Esophagus muscularis mucosa (tissue), 4 donors: ENCODE results near the gene DFFB. TPM values are rescaled to one million over a fixed set of nuclear protein-coding genes. Genes with fewer than 3 reads are reported as not detected.

Source experiments
- DNase-seq: peaks from one replicate; pipeline ENCODE4 v3.0.0-alpha.2; 2017; ENCODE audit errors: extremely low spot score
- H3K27ac ChIP-seq, 4 donors: fragments of 200-600 bp; sonication (generic); replicated peaks in 1 of 4; 1 replicate in 3 of 4; 2 replicates in 1 of 4; pipeline ENCODE4 v1.5.1; 2016 to 2019; ENCODE audit warnings: mild to moderate bottlenecking in 1 of 4
- H3K27me3 ChIP-seq, 4 donors: fragments of 200-600 bp; sonication (generic); one replicate each; pipeline versions ENCODE4 v1.5.1 to v1.6.0; 2016 to 2019
- H3K36me3 ChIP-seq, 4 donors: fragments of 200-600 bp; sonication (generic); one replicate each; pipeline ENCODE4 v1.5.1; 2016 to 2019
- H3K4me1 ChIP-seq, 4 donors: fragments of 200-600 bp; sonication (generic); one replicate each; pipeline ENCODE4 v1.5.1; 2016 to 2019
- H3K4me3 ChIP-seq, 4 donors: fragments of 200-600 bp; sonication (generic); 1 replicate in 2 of 4; 2 replicates in 2 of 4; pipeline ENCODE4 v1.5.1; 2016 to 2019; ENCODE audit warnings: mild to moderate bottlenecking in 4 of 4, moderate library complexity in 1 of 4
- H3K9me3 ChIP-seq, 4 donors: fragments of 200-600 bp; sonication (generic); 1 replicate in 3 of 4; 2 replicates in 1 of 4; pipeline ENCODE4 v1.5.1; 2016 to 2019
- CTCF ChIP-seq, 3 experiments: fragments of 200-600 bp in 2 of 3; fragments of 450-650 bp in 1 of 3; sonication (generic) in 2 of 3; IDR thresholded peaks; one replicate each; pipeline ENCODE4 v1.5.1; 2017 to 2019; ENCODE audit warnings: antibody characterized with exemption in 3 of 3, mild to moderate bottlenecking in 2 of 3, moderate library complexity in 1 of 3
- EP300 ChIP-seq: sonication (generic); formaldehyde crosslinking; IDR thresholded peaks from one replicate; pipeline ENCODE4 v1.6.1; 2017; ENCODE audit warnings: antibody characterized with exemption
- POLR2A ChIP-seq: fragments of 450-650 bp; IDR thresholded peaks from one replicate; pipeline ENCODE4 v1.6.1; 2017; ENCODE audit warnings: antibody characterized with exemption, moderate library complexity, mild to moderate bottlenecking, low read depth
- POLR2AphosphoS5 ChIP-seq, 2 donors: sonication (generic); formaldehyde crosslinking; IDR thresholded peaks; one replicate each; pipeline ENCODE4 v1.6.1; 2017; ENCODE audit warnings: antibody characterized with exemption in 2 of 2
- WGBS: methylation state at CpG from one replicate; pipeline ENCODE4 v1.1.5; 2018; 5-methylcytosine and 5-hydroxymethylcytosine counted together
- intact Hi-C: fragments of 100-400 bp; cut with DNase I; formaldehyde crosslinking; loops from one replicate; pipeline ENCODE4 v1.15.1; 2023
- total RNA-seq, 4 donors: library from RNA; depleted of rRNA; stranded (reverse); fragments of >200 nt; gene quantifications; one replicate each; pipeline versions ENCODE4 v1.1.0 to v1.2.1, GENCODE V29; 2016

DFFB gene
- total RNA-seq, 4 donors from 2014 or later = 5.0 to 13.4 (median 5.2) TPM

GRCh38 chr1:3838788-3839187 is 18.5 kb upstream of the DFFB start:
- WGBS = 91% methylated on average over 11 of the region's 11 CpGs
- DNase-seq = no peak
- TF ChIP-seq CTCF (IDR thresholded peaks at IDR 0.05) (no peak), POLR2AphosphoS5 (IDR thresholded peaks at IDR 0.05) (no peak), POLR2A (no peak), EP300 (no peak)

GRCh38 chr1:3841491-3841890 is 15.8 kb upstream of the DFFB start:
- H3K9me3 ChIP-seq = peaks cover 0 to 8% (median 5%) of the 10 kb centered on the region in 4 donors
- H3K36me3 ChIP-seq = peaks cover 43 to 100% (median 88%) of the 10 kb centered on the region in 4 donors
- H3K4me1 ChIP-seq = no peaks in the 10 kb centered on the region
- H3K27me3 ChIP-seq = no peaks in the 10 kb centered on the region
- no peak for DNase-seq
- TF ChIP-seq POLR2AphosphoS5 (IDR thresholded peaks at IDR 0.05) = no peak
- no peak for TF ChIP-seq POLR2A
- TF ChIP-seq CTCF (IDR thresholded peaks at IDR 0.05) = no peak
- TF ChIP-seq EP300 = no peak
- WGBS = 99% methylated on average over 7 of the region's 7 CpGs
- H3K27ac ChIP-seq = no peak overlapping the region
- intact Hi-C loops = no loop called here
- no peak overlapping the region for H3K4me3 ChIP-seq

More at GRCh38 chr1:3838788-3839187, 18.5 kb upstream of the DFFB start:
- no peaks in the 10 kb centered on the region for H3K27me3 ChIP-seq
- intact Hi-C loops = no loop called here
- H3K4me1 ChIP-seq = no peaks in the 10 kb centered on the region
- H3K27ac ChIP-seq = no peak overlapping the region
- no peak overlapping the region for H3K4me3 ChIP-seq
- H3K9me3 ChIP-seq = peaks cover 0 to 8% (median 5%) of the 10 kb centered on the region in 4 donors
- H3K36me3 ChIP-seq = peaks cover 56 to 100% (median 94%) of the 10 kb centered on the region in 4 donors

GRCh38 chr1:3842912-3843311 is 14.4 kb upstream of the DFFB start:
- no peak for TF ChIP-seq EP300
- TF ChIP-seq POLR2A = no peak
- no peak for TF ChIP-seq POLR2AphosphoS5 (IDR thresholded peaks at IDR 0.05)
- TF ChIP-seq CTCF (IDR thresholded peaks at IDR 0.05) = no peak
- no peaks in the 10 kb centered on the region for H3K9me3 ChIP-seq
- intact Hi-C loops = no loop called here
- H3K27me3 ChIP-seq = no peaks in the 10 kb centered on the region
- DNase-seq = no peak
- H3K36me3 ChIP-seq = peaks cover 43 to 100% (median 88%) of the 10 kb centered on the region in 4 donors
- H3K4me1 ChIP-seq = no peaks in the 10 kb centered on the region
- no peak overlapping the region for H3K4me3 ChIP-seq
- no peak overlapping the region for H3K27ac ChIP-seq
- 93% methylated on average over 7 of the region's 9 CpGs for WGBS

- no peaks in the 10 kb centered on the region for H3K4me1 ChIP-seq
- no peak overlapping the region for H3K27ac ChIP-seq
- 83% methylated on average over 3 of the region's 3 CpGs for WGBS
- H3K36me3 ChIP-seq = peaks cover 38 to 98% (median 78%) of the 10 kb centered on the region in 4 donors
- no peaks in the 10 kb centered on the region for H3K27me3 ChIP-seq
- no peaks in the 10 kb centered on the region for H3K9me3 ChIP-seq
- TF ChIP-seq POLR2AphosphoS5 (IDR thresholded peaks at IDR 0.05) = no peak
- TF ChIP-seq CTCF (IDR thresholded peaks at IDR 0.05) = no peak
- no peak for TF ChIP-seq EP300
- TF ChIP-seq POLR2A = no peak
- H3K4me3 ChIP-seq = no peak overlapping the region
- no peak for DNase-seq
- intact Hi-C loops = no loop called here
Measured at GRCh38 chr1:3846541-3846940, 10.7 kb upstream of the DFFB start.

GRCh38 chr1:3847081-3847480 is 10.2 kb upstream of the DFFB start:
- Histone ChIP-seq H3K4me3 (no peak overlapping the region), H3K27me3 (no peaks in the 10 kb centered on the region), H3K36me3 (peaks cover 40 to 98% (median 79%) of the 10 kb centered on the region in 4 donors), H3K27ac (no peak overlapping the region), H3K4me1 (no peaks in the 10 kb centered on the region), H3K9me3 (no peaks in the 10 kb centered on the region)
- WGBS = 79% methylated on average over 6 of the region's 6 CpGs
- TF ChIP-seq EP300 (no peak), POLR2AphosphoS5 (IDR thresholded peaks at IDR 0.05) (no peak), CTCF (IDR thresholded peaks at IDR 0.05) (no peak), POLR2A (no peak)
- intact Hi-C loops = no loop called here
- no peak for DNase-seq
